ENCODE measurements around the gene ISG20. TPM values are rescaled to one million over a fixed set of nuclear protein-coding genes. Genes with fewer than 3 reads are reported as not detected.
"Not testable (repeated sequence)": the region's sequence is repeated elsewhere in the genome, so short reads cannot be mapped to it uniquely, and the experiment has no call there.

Gene ISG20
- polyA plus RNA-seq, 12 donors: 0.56 to 5.5 (median 1.0) TPM; not detected in 2

GRCh38 chr15:88617790-88618189 lies 21.0 kb upstream of the ISG20 start:
- DNase-seq: no peak

- DNase-seq: no peak
Measured at GRCh38 chr15:88618686-88619085, 20.1 kb upstream of the ISG20 start.

DNA sequence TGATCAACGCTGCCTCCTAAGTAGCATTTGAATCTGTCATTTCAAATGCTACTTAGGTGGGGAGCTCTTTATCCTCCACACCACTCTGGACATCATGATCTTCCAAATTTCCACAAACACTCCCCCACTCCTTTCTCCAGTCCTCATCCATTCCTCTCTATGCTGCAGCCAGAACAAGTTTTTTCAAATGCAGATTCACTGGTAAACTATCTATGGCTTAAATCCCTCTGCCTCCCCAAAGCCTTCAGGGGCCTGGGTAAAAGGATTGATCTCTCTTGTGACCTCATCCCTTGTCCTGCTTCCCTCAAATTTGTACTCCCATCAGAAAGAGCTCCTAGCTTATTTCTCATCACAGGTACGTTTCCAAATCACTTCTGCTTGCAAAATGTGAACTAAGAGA lies 19.0 kb upstream of the ISG20 start:
- no peak for DNase-seq

DNA sequence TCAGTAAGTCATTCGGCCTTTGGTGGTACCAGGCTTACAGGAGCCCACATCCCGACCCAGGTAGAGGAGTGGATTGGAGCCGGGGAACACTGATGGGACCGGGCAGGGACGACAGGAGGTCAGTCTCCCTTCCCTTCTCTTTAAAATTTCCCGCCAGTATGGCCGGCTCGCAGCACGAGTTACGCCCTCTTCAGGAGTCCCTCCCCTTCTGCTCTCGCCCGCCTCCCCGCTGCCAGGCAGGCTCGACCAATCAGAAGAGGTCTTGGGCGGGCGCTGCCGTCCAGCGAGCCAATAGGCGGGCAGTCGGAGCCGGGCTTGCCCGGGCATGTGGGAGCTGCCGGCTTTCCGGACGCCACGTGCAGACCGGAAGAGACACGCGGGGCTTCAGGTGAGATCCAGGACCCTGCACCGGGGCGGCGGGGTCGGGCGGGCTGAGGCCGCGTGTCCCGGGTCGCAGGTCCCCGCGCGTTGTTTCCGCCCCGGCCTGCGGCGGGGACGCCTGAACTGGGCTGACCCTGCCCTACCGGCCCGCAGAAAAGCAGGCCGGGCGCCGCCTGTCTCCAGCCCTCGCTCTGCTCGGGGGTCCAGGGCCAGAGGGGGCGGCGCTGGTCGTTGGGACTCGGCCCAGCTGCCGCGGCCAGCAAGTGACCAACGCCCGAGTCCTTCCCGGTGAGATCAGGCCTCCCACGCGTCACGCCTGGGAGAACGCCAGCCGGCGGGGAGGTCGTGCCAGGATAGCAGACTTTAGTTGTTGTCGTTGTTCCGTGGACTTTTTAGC lies 17.6 kb upstream of the ISG20 start, which contains the start of gene AEN:
Gene AEN, plus strand, starts transcription at position 346 of the 778 bp plus-strand sequence. CDS start 4,870 bp downstream, outside the sequence.
- DNase-seq: peak; percentile 95

DNA sequence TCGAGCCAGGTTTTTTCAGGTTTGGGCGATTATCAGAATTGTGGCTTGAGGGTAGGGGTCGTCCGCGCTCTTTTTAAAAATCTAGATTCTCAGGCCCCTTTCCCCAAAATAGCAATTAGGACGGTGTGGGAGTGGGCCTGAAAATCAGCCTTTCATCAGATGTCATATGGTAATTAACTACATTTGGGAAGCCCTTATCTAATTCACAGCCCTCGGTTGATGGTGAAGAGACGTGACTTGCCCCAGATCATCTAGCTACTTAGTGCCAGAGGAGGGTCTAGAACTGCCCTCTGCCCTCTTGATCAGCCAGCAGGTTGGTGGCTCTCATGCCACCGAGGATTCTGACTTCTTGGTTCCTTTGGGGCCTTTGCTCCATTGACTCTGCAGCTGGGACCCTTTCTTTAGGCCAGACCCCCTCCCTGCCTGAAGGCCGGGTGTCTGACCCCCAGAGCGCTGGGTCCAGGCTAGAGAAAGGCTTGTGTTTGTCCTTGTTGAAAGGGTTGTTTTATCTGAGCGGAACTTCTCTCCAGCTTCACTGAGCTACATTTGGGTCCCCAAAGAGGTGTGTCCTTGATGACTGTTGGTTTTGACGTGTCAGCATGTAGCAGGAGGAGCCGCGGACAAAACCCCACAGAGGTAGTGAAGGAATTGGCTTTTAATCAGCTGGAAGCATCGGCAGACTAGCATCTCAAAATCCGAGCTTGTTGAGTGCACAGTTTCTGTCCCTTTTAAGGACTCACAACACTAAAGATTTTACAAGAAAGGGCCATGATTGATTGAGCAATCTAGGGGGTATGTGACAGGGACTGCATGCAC lies 16.8 kb upstream of the ISG20 start:
- DNase-seq: no peak

DNA sequence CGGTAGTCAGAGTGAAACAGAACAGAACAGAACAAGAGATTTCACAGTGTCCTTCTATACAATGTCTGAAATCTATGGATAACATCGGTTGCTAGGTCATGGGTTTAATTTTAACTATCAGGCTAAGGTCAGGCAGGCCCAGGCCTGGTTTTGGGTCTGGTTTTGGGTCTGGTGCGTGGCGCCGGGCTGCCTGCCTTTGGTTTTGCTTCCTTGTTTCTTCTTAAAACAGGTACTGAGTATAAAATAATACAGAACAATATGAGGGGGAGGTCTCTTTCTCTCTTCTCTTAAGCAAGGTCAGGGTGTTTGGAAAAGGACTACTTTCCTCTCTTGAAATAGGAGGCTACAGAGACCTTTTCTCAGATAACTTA lies 16.2 kb upstream of the ISG20 start:
- no peak for DNase-seq

DNA sequence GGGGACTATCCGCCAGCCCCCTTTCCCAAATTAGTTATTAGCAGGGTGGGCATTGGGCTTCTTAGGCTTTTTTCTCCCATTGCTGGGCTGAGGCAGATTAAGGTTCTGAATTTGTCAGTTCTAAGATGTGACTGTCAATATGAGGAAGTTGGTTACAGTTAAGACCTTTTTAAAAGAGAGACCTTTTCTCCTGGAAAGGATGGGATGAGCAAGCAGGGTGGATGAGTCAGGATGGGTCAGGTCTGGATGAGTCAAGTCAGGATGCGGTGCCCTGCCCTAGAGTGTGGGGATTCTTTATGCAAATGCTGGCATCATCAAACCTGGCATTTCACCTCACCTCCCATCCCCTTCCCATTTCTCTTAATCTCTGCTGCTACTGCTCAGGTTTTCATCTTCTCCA lies 15.8 kb upstream of the ISG20 start:
- no peak for DNase-seq

DNA sequence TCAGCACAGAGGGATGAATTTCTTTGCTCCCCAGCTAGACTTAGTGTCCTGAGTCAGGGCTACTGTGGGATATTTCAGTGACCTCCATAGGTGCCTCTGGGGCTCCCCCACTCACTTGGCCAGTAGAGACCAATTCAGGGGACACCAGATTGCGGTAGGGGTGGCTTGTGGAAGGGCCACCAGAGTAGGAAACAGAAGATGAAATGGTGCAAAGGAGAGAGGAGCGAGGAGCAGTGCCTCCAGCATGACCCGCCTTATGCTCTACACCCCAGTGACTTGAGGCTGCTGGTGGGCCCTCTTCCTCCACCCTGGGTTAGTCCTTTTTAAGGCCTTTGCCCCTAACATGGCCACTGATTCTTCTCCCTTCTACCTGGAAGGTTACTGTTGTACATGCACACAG lies 15.2 kb upstream of the ISG20 start:
- DNase-seq: no peak

DNA sequence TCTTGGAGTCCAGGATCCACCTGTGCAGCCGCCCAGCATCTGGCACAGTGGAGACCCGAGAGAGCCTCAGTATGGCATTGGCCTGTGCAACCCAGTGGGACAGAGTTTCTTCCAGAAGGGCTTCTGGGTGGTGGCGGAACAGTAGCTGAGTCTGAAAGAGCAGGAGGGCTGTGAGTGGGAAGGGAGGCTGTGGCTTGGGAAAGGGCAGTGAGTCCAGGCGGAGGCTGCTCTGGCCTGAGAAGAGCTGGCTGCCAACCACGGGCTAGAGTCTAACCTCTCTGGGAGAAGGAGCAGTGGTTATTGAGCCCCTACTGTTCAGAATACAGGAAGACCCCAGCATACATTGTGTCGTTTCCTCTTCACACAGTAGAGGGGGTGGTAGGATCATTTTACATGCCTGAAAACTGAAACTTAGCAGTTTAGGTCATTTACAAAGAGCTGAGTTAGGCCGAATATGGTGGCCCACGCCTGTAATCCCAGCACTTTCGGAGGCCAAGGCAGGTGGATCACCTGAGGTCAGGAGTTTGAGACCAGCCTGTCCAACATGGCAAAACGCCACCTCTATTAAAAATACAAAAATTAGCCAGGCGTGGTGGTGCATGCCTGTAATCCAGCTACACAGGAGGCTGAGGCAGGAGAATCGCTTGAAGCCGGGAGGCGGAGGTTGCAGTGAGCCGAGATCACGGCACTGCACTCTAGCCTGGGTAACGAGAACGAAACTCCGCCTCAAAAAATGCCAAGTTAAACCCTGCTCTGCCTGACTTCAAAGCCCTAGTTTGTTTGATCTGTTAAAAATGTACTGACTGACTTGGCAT lies 14.5 kb upstream of the ISG20 start:
- peak; percentile 57 for DNase-seq

DNA sequence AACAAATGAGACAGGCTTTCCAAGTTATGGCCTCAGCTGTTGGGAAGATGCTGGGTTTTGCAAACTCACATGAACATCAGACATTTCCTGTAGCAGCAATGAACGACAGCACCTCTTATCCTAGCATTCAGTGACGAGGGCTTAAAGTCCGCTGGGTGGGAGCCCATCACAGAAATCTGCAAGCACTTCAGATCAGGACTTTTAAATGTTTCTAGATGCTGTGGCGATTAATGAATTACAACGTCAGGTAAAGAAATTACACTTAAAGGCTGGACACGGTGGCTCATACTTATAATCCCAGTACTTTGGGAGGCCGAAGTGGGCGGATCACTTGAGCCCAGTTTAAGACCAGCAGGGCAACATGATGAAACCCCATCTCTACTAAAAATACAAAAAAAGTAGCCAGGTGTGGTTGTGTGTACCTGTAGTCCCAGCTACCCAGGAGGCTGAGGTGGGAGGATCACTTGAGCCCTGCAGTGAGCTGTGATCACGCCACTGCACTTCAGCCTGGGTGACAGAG lies 13.8 kb upstream of the ISG20 start:
- no peak for DNase-seq

DNA sequence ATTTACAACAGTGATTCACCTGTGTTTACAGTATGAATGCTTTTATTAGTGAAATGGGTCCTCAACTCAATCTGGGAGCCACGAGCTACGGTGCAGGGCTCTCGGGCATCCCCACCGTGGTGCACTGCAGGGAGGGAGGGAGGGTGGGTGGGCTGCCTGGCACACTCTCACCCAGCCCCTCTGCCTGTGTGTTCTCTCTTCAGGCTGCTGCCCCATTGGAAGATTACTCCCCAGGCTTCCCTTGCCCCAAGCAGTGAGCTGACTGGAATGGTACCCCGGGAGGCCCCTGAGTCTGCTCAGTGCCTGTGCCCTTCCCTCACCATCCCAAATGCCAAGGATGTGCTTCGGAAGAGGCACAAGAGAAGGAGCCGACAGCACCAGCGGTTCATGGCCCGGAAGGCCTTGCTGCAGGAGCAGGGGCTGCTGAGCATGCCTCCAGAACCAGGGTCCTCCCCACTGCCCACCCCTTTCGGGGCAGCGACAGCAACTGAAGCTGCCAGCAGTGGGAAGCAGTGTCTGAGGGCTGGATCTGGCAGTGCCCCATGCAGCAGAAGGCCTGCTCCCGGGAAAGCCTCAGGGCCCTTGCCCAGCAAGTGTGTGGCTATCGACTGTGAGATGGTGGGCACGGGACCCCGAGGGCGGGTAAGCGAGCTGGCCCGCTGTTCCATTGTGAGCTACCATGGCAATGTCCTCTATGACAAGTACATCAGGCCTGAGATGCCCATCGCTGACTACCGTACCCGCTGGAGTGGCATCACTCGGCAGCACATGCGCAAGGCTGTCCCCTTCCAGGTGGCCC lies 12.7 kb upstream of the ISG20 start:
- no peak for DNase-seq

GRCh38 chr15:88627463-88627862 lies 11.4 kb upstream of the ISG20 start:
- DNase-seq: no peak

- DNase-seq: no peak
Measured at GRCh38 chr15:88628018-88628654, 10.7 kb upstream of the ISG20 start.

DNA sequence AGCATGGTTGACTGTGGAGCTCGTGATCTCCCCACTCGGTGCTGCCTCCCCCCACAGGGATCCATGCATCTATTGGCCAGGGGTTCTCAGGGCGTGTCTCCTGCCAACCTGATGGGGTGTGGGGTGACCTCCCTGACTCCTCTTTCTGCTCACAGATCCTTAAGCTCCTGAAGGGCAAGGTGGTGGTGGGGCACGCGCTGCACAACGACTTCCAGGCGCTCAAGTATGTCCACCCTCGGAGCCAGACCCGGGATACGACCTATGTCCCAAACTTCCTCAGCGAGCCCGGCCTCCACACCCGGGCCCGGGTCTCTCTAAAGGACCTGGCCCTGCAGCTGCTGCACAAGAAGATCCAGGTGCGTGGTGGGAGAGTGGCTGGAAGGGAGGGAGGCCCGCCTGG lies 9.7 kb upstream of the ISG20 start:
- DNase-seq: no peak

DNA sequence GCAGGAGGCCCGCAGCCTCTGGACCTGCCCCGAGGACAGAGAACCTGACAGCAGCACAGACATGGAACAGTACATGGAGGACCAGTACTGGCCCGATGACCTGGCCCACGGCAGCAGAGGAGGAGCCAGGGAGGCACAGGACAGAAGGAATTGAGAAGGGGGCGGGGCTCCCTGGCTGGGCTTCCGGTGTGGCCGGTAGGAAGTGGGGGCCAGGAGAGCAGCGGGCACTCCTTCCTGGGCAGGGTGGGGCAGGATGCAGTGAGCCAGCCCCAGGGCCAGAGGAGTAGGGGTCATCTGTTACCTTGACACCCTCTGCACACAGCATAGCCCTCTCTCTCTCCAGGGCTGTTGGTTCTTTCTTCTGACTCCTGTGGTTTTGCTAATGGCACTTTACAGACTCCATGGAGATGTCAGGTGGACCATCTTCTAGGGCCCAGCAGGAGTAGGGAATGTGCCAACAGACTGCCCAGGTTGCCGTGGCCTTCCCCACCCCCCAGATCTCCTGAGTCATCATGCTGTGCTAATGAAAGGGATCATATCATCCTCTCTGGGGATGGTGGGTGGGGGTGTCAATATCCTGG lies 8.6 kb upstream of the ISG20 start:
- DNase-seq: no peak

GRCh38 chr15:88630798-88631463 lies 7.9 kb upstream of the ISG20 start:
- no peak for DNase-seq

DNA sequence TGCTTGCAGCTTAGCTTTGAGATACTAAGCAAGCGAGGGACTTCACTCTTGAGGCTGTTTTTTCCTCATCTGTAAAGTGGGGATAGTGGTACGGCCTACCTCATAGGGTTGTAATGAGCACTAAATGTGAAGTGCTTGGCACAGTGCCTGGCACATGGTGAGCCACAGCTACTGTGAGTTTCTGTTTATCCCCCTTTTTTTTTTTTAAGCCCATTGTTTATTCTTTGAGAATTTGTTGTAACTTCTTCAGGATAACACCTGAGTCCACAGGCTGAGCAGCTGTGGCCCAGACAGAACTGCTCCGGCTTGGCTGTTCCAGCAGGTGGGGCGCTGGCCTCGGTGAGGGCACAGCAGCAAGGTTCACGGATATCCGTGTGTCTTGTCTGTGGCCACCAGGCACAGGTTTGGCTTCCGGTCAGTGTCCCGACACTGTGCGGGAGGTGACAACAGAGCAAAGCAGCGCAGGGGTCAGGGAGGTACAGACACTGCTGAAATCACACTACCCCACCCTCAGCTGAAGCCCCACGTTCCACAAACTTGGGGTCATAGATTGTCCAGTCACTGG lies 7.3 kb upstream of the ISG20 start:
- no peak for DNase-seq

GRCh38 chr15:88632797-88633196 lies 6.0 kb upstream of the ISG20 start:
- DNase-seq: not testable (repeated sequence)

- DNase-seq: no peak
Measured at GRCh38 chr15:88634449-88634848, 4.4 kb upstream of the ISG20 start.

Measured in muscle of arm (tissue), 12 donors.